ENCODE data around the gene IGF2R.
"Not testable (repeated sequence)": the region's sequence is repeated elsewhere in the genome, so short reads cannot be mapped to it uniquely, and the experiment has no call there.

Gene IGF2R

DNA sequence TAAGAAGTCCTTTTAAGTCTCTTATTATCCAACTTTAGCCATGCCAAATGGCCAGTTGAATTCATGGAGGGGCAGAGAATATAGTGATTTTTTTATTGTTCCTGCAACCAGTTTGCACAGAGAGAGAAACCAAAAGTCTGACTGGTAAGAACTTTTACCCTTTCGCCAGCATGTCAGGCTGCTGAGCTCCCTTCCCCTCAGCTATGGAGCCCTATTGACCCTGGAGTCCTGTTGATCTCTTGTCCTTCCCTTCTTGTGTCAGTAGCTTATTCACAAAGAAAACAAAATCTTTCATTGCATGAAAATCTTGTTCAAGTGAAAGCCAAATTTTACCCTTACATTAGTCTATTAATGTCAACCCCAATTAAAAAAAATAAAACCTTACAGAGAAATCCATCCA is 151.2 kb downstream of the IGF2R start:
- H3K27me3 Mint-ChIP-seq (ENCODE audit: low read depth): no peaks in the 10 kb centered on the region
- peaks cover 10% of the 10 kb centered on the region for H3K36me3 Mint-ChIP-seq (ENCODE audit: low read depth)
- no peak for DNase-seq (ENCODE audit: low spot score)
- no peaks in the 10 kb centered on the region for H3K9me3 Mint-ChIP-seq
- H3K4me1 Mint-ChIP-seq (ENCODE audit: low read depth): no peaks in the 10 kb centered on the region
- no peak overlapping the region for H3K4me3 Mint-ChIP-seq
- no peak overlapping the region for H3K27ac Mint-ChIP-seq

DNA sequence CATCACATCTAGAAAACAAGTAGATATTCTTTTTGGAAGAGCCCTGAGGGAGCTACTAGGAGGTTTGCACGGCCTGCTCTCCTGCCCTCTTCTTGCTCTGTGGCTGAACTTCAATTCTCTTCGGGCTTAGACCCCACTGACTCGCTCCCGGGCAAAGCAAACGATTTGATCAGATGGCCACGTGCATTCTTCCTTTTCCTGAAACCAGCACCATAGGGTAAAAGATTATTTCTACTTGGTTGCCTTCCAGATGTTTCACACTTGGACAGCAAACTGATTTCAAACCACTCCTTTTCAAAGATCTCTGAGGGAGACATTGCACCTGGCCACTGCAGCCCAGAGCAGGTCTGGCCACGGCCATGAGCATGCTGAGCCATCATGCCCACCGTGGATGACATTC is 152.7 kb downstream of the IGF2R start, which contains the start of gene SLC22A1:
TSS of gene SLC22A1 (plus strand) at position 258 of the 400 bp plus-strand sequence. CDS start at position 379, 121 bp downstream.
- no peaks in the 10 kb centered on the region for H3K27me3 Mint-ChIP-seq (ENCODE audit: low read depth)
- H3K27ac Mint-ChIP-seq: no peak within 1 kb of the TSS
- no peak within 1 kb of the TSS for H3K4me3 Mint-ChIP-seq
- no peaks in the 10 kb centered on the region for H3K4me1 Mint-ChIP-seq (ENCODE audit: low read depth)
- no peaks in the 10 kb centered on the region for H3K9me3 Mint-ChIP-seq
- DNase-seq (ENCODE audit: low spot score): no peak
- H3K36me3 Mint-ChIP-seq (ENCODE audit: low read depth): peaks cover 10% of the 10 kb centered on the region

DNA sequence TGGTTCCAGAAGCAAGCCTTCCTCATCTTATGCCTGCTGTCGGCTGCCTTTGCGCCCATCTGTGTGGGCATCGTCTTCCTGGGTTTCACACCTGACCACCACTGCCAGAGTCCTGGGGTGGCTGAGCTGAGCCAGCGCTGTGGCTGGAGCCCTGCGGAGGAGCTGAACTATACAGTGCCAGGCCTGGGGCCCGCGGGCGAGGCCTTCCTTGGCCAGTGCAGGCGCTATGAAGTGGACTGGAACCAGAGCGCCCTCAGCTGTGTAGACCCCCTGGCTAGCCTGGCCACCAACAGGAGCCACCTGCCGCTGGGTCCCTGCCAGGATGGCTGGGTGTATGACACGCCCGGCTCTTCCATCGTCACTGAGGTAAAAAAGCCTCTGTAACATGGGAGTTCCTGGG is 153.1 kb downstream of the IGF2R start:
- H3K9me3 Mint-ChIP-seq: no peaks in the 10 kb centered on the region

DNA sequence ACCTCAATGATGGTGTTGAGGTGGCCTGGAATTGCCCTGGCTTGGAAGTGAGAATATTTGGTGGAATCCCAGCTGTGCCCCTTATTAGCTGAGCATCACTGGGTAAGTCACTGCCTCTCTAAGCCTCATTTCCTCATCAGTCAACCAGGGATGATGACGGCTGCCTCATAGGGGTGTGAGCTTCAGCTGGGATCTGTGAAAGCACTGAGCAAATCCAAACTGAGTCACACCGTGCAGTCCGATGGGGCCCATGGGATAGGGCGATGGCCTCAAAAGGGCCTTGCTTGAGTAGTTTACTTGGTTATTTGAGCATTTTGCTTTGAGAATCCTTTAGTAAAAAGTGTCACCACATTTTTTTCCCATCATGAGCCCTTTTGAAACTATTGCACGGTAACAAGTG is 153.9 kb downstream of the IGF2R start:
- DNase-seq (ENCODE audit: low spot score): no peak
- Mint-ChIP-seq H3K9me3 (no peaks in the 10 kb centered on the region), H3K4me3 (no peak overlapping the region), H3K4me1 (ENCODE audit: low read depth) (no peaks in the 10 kb centered on the region), H3K36me3 (ENCODE audit: low read depth) (peaks cover 5% of the 10 kb centered on the region), H3K27me3 (ENCODE audit: low read depth) (no peaks in the 10 kb centered on the region), H3K27ac (no peak overlapping the region)

More for the DNA sequence above, 153.1 kb downstream of the IGF2R start:
- no peak for DNase-seq (ENCODE audit: low spot score)
- no peak overlapping the region for H3K4me3 Mint-ChIP-seq
- H3K27ac Mint-ChIP-seq: no peak overlapping the region
- H3K36me3 Mint-ChIP-seq (ENCODE audit: low read depth): peaks cover 10% of the 10 kb centered on the region
- H3K27me3 Mint-ChIP-seq (ENCODE audit: low read depth): no peaks in the 10 kb centered on the region
- no peaks in the 10 kb centered on the region for H3K4me1 Mint-ChIP-seq (ENCODE audit: low read depth)

DNA sequence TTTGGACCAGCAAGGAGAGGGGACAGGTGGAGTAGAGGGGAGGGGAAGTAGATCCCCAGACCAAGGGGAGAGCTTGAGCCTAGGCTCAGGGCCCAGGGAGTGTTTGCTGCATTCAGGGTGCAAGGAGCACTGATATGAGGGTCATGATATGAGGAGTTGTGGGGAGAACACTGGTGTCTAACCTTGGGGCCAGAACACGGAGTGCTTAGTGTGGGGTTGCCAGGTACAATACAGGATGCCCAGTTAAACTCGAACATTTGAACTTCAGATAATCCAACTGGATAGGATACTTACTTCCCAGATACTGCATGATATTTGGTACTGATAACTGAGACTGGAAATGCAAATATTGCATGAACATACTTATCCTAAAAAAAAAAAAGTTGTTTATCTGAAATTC is 155.1 kb downstream of the IGF2R start:
- Mint-ChIP-seq H3K9me3 (no peaks in the 10 kb centered on the region), H3K36me3 (ENCODE audit: low read depth) (peaks cover 3% of the 10 kb centered on the region), H3K4me1 (ENCODE audit: low read depth) (no peaks in the 10 kb centered on the region), H3K4me3 (no peak overlapping the region), H3K27ac (peak overlapping the region; percentile 10), H3K27me3 (ENCODE audit: low read depth) (no peaks in the 10 kb centered on the region)
- no peak for DNase-seq (ENCODE audit: low spot score)

DNA sequence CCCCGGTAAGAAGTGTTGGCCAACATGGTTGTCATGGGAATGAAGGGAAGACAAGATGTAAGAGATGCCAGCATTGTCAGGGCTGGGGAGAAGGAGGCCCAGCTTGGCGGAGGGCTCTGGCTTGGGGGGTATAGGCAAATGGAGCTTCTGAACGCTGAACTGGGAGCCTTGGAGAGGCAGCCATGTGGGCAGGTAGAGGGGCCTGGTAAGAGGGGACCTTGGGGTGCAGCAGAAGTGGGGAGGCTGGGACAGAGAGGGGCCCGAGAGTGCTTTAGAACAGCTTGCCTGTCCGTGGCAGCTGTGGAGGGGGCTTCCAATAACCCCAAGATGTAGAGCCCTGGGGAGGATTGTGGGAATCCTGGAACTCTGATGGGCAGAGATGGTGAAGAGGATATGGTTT is 155.7 kb downstream of the IGF2R start:
- Mint-ChIP-seq H3K4me1 (ENCODE audit: low read depth) (no peaks in the 10 kb centered on the region), H3K9me3 (no peaks in the 10 kb centered on the region), H3K4me3 (no peak overlapping the region), H3K27ac (no peak overlapping the region), H3K36me3 (ENCODE audit: low read depth) (peaks cover under 1% of the 10 kb centered on the region), H3K27me3 (ENCODE audit: low read depth) (no peaks in the 10 kb centered on the region)
- DNase-seq (ENCODE audit: low spot score): no peak

DNA sequence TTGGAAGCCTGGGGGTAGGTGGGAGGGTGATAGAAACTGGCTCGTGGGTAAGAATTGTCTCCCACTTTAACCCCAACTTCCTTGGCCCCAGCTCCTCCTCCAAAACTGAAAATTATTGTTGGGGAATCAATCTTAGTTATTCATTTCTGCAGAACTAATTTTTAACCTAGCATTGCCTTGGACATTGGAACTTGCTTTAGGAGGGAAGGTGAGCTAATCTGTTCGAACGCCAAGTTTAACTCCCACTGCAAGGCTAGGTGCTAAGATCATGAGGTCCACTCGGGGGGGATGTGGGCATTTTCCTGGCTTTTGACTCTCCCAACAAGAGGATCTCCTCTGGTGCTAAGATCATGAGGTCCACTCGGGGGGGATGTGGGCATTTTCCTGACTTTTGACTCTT is 156.2 kb downstream of the IGF2R start:
- H3K36me3 Mint-ChIP-seq (ENCODE audit: low read depth); H3K27me3 Mint-ChIP-seq (ENCODE audit: low read depth); H3K9me3 Mint-ChIP-seq; H3K27ac Mint-ChIP-seq; H3K4me1 Mint-ChIP-seq (ENCODE audit: low read depth); H3K4me3 Mint-ChIP-seq; DNase-seq (ENCODE audit: low spot score): not testable (repeated sequence)

DNA sequence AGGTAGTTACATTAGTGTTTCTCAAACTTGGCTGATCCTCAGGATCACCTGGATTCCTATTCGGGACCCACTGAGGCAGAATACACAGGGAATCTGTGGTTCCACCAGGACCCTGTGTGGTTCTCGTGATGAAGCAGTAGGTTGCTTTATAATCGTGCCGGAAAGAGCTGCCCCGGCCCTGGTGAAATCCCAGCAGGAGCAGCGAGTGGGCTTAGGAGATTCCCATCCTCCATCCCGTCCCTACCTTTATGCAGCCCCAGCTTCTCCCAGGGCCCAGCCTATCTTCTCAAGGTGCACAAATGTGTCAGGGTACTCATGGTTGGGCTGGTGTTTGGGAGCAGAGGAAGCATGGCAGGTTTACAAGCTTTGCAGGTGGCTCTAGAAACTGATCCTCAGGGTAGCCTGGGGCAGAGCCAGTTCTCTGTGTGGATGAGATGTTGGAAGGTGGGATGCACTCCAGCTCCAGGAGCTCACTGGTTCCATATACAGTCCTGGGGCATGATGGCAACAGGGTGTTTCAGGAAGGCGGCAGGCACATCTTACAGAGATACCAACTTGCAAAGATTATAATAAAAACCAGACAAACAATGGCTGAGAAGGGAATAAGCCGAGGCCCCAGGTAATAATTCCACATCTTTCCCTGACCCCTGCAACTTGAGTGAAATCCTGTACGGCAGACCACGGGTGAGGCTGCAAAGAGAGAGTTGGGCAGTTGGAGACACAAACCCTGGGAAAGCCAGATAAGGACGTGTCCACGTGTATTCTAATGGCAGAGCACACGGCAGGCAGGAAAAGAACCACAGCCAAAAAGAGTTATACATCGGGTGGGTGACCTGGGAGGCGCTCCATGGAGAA is 158.6 kb downstream of the IGF2R start:
- DNase-seq (ENCODE audit: low spot score): no peak
- Mint-ChIP-seq H3K4me3 (no peak overlapping the region), H3K27ac (no peak overlapping the region)

DNA sequence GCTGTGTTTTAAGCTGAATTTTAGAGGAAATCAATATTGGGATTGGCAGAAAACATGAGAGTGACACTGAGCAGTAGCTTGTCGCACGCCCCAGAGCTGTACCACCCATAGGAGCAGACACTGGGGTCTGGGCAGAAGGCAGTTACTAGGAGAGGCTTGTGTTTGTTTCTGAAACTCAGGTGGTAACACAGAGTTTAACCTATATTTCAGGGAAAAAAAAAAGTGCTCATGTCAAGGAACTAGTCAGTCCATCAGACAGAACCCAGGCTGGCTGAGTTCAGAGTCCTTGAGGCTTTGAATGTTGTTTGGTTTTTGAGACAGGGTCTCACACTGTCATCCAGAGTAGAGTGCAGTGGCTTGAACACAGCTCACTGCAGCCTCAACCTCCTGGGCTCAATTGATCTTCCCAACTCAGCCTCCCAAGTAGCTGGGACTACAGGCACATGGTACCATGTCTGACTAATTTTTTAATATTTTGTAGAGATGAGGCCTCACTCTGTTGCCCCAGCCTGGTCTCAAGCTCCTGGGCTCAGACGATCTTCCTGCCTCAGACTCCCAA is 159.3 kb downstream of the IGF2R start:
- H3K9me3 Mint-ChIP-seq: no peaks in the 10 kb centered on the region
- DNase-seq (ENCODE audit: low spot score): no peak
- H3K4me3 Mint-ChIP-seq: no peak overlapping the region
- H3K27me3 Mint-ChIP-seq (ENCODE audit: low read depth): no peaks in the 10 kb centered on the region
- H3K36me3 Mint-ChIP-seq (ENCODE audit: low read depth): no peaks in the 10 kb centered on the region
- H3K27ac Mint-ChIP-seq: no peak overlapping the region
- no peaks in the 10 kb centered on the region for H3K4me1 Mint-ChIP-seq (ENCODE audit: low read depth)

More for the DNA sequence above, 158.6 kb downstream of the IGF2R start:
- no peaks in the 10 kb centered on the region for H3K9me3 Mint-ChIP-seq
- no peaks in the 10 kb centered on the region for H3K4me1 Mint-ChIP-seq (ENCODE audit: low read depth)
- H3K27me3 Mint-ChIP-seq (ENCODE audit: low read depth): no peaks in the 10 kb centered on the region
- H3K36me3 Mint-ChIP-seq (ENCODE audit: low read depth): no peaks in the 10 kb centered on the region

DNA sequence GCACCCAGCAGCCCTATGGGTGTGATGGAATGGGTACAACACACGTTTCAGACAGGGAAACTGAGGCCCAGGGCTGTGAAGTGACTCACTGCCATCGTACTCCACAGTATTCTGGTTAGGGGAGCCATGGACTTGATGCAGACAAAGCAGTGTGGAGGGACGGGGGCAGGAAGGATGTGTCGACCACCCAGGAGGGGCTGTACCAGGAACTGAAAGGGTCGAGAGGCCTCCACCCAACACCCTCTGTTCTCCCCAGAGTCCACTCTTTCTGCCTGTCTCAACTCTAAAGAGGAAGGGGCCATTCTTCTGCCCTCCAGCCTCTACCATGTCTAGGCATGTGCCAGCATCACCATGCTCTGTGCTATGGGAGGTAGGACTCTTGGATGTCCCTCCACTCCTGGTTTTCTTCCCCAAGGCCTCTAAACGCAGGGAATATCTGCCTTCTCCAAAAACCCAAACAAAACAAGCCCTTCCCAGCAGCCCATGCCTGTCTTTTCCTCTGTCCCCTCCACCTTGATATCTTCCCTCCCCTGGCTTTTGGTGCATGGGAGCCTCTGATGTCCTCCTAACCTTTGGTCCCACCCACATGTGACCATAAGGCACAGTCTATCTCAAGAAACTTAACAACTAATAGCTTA is 160.1 kb downstream of the IGF2R start:
- no peaks in the 10 kb centered on the region for H3K4me1 Mint-ChIP-seq (ENCODE audit: low read depth)
- H3K36me3 Mint-ChIP-seq (ENCODE audit: low read depth): no peaks in the 10 kb centered on the region
- DNase-seq (ENCODE audit: low spot score): no peak
- H3K9me3 Mint-ChIP-seq: no peaks in the 10 kb centered on the region
- H3K4me3 Mint-ChIP-seq: no peak overlapping the region
- no peaks in the 10 kb centered on the region for H3K27me3 Mint-ChIP-seq (ENCODE audit: low read depth)
- no peak overlapping the region for H3K27ac Mint-ChIP-seq

DNA sequence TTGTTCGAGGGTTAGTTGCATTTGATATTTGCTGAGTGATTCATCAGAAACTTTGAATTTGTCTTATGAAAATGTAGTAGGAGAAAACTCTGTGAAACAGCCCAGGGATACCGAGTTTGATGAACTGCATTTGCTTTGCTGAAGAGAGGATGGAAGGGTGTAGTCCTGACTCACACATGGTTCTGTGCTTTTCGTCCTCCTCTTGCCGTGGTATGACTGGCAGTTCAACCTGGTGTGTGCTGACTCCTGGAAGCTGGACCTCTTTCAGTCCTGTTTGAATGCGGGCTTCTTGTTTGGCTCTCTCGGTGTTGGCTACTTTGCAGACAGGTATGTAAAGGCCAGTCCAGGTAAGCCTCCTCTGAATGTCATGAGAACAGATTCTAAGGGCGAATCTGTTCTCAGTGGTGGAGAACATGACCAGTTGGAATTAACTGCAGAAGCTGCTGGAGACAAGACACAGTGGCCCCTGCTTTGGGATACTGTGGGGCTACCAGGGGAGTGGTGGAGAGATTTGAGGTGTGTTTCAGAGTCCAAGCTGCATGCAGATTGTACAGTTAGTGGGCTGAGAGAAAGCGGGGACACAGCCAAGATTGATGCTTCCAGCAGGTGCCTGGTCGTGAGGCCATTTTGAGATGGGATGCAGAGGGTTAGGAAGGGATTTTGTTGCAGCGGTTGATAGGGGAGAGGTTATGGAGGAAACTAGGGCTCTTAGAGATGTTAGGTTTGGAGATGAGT is 161.2 kb downstream of the IGF2R start:
- DNase-seq (ENCODE audit: low spot score): no peak
- no peaks in the 10 kb centered on the region for H3K4me1 Mint-ChIP-seq (ENCODE audit: low read depth)
- H3K27me3 Mint-ChIP-seq (ENCODE audit: low read depth): no peaks in the 10 kb centered on the region
- no peaks in the 10 kb centered on the region for H3K9me3 Mint-ChIP-seq
- H3K4me3 Mint-ChIP-seq: no peak overlapping the region
- no peak overlapping the region for H3K27ac Mint-ChIP-seq
- H3K36me3 Mint-ChIP-seq (ENCODE audit: low read depth): no peaks in the 10 kb centered on the region

DNA sequence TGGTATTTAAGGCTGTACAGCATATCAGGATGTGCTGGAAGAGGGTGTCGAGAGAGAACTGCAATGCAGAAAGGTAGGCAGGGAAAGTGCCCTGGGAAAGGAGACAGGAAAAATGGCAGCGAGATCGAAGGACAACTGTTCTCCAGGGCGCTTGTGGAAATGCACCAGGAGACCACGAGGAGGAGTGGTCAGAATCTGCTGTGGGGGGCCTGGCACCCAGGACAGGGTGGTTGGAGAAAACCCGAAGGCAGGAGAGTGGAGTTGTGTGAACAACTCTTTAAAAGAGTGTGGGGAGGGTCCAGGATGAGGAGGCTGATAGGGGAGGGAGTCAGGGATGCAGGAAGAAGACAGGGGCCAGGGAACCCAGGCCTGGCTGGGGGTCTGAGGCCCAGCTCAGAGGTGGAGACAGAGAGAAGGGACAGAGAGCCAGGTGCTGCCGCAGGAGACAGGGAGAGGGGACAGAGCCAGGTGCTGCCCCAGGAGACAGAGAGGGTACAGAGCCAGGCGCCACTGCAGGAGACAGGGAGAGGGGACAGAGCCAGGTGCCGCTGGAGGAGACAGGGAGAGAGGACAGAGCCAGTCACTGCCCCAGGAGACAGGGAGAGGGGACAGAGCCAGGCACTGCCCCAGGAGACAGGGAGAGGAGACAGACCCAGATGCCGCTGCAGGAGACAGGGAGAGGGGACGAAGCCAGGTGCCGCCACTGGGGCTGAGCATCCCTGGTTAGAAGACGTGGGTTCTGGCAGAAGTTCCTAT is 162.0 kb downstream of the IGF2R start:
- H3K27me3 Mint-ChIP-seq (ENCODE audit: low read depth): no peaks in the 10 kb centered on the region
- no peaks in the 10 kb centered on the region for H3K9me3 Mint-ChIP-seq
- H3K4me1 Mint-ChIP-seq (ENCODE audit: low read depth): no peaks in the 10 kb centered on the region
- no peak for DNase-seq (ENCODE audit: low spot score)
- no peaks in the 10 kb centered on the region for H3K36me3 Mint-ChIP-seq (ENCODE audit: low read depth)
- H3K4me3 Mint-ChIP-seq: no peak overlapping the region
- no peak overlapping the region for H3K27ac Mint-ChIP-seq

DNA sequence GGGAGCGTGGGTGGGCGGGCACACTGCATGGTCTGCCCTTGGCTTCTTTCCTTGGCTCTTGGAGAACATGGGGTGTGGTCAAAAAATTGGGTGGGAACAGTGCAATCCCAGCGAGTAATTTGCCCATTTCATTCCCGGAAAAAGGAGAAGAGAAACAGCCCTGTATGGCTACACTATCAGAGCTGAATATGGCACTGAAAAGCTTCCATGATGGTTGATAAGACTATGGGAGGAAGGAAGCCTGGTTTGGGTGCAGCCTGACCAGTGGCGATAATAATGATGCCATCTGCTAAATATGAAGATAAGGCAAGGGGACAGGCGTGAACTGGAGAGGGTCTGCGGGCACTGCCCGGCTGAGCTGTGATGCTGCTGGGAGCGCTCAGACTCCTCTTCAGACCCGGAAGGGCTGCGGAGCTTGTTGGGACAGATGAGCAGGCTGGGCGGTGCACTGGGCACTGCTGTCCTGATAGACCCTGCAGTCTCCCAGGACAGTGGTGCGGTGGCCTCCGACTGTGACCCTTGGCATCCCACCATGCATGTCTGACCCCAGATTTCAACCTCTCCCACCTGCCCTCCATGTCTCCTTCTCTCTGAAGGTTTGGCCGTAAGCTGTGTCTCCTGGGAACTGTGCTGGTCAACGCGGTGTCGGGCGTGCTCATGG is 162.9 kb downstream of the IGF2R start:
- H3K9me3 Mint-ChIP-seq: no peaks in the 10 kb centered on the region
- no peak for DNase-seq (ENCODE audit: low spot score)
- no peaks in the 10 kb centered on the region for H3K4me1 Mint-ChIP-seq (ENCODE audit: low read depth)
- no peaks in the 10 kb centered on the region for H3K27me3 Mint-ChIP-seq (ENCODE audit: low read depth)
- no peaks in the 10 kb centered on the region for H3K36me3 Mint-ChIP-seq (ENCODE audit: low read depth)
- H3K27ac Mint-ChIP-seq: no peak overlapping the region
- H3K4me3 Mint-ChIP-seq: no peak overlapping the region

Data from T-helper 2 cell treated with Interferon-gamma antibody and Interleukin-4, amounts not matched to agents 5 μg/mL and 100 μg/mL, for 36 hours (primary cell).